Neural progenitor cell (in vitro differentiated cells): Measurements from ENCODE around the gene VAMP2. TPM values are rescaled to one million over a fixed set of nuclear protein-coding genes. Genes with fewer than 3 reads are reported as not detected.

ENCODE experiments used
- DNase-seq: peaks from one replicate; pipeline ENCODE4 v3.0.0-alpha.2; 2016; ENCODE audit warnings: low spot score
- H2AFZ ChIP-seq: fragments of 200-600 bp; sonication (generic); replicated peaks from 2 replicates; pipeline ENCODE4 v1.6.1; 2016; ENCODE audit warnings: antibody characterized with exemption
- H3F3A ChIP-seq: fragments of 200-600 bp; sonication (generic); 2 replicates; pipeline ENCODE4 v1.6.1; 2016; ENCODE audit warnings: antibody characterized with exemption, low read depth
- H3K27ac ChIP-seq: fragments of 200-600 bp; sonication (generic); 2 replicates; pipeline ENCODE4 v1.5.1; 2016; ENCODE audit warnings: mild to moderate bottlenecking
- H3K27me3 ChIP-seq: fragments of 200-600 bp; sonication (generic); 2 replicates; pipeline ENCODE4 v1.6.1; 2016; ENCODE audit warnings: mild to moderate bottlenecking, moderate library complexity
- H3K36me3 ChIP-seq: fragments of 200-600 bp; sonication (generic); 2 replicates; pipeline ENCODE4 v1.5.1; 2016
- H3K4me1 ChIP-seq: fragments of 200-600 bp; sonication (generic); 2 replicates; pipeline ENCODE4 v1.6.1; 2016; ENCODE audit warnings: mixed run types
- H3K4me2 ChIP-seq: fragments of 200-600 bp; sonication (generic); 2 replicates; pipeline ENCODE4 v1.6.1; 2016
- H3K4me3 ChIP-seq: fragments of 200-600 bp; sonication (generic); 2 replicates; pipeline ENCODE4 v1.5.1; 2016
- H3K79me2 ChIP-seq: fragments of 200-600 bp; sonication (generic); 2 replicates; pipeline ENCODE4 v1.6.1; 2016; ENCODE audit warnings: low read depth
- H3K9ac ChIP-seq: fragments of 200-600 bp; sonication (generic); 2 replicates; pipeline ENCODE4 v1.6.1; 2016
- H3K9me3 ChIP-seq: fragments of 200-600 bp; sonication (generic); 2 replicates; pipeline ENCODE4 v1.5.1; 2016; ENCODE audit warnings: low read depth
- H4K20me1 ChIP-seq: fragments of 200-600 bp; sonication (generic); 2 replicates; pipeline ENCODE4 v1.6.1; 2016; ENCODE audit warnings: low read depth
- H3K27ac Mint-ChIP-seq: 3 replicates; pipeline ENCODE4 v1.8.0; 2021; ENCODE audit warnings: mixed read lengths
- H3K27me3 Mint-ChIP-seq: 2 replicates; pipeline ENCODE4 v1.8.0; 2022; ENCODE audit warnings: low read depth, mild to moderate bottlenecking, inconsistent platforms, moderate library complexity, mixed read lengths; ENCODE audit not compliant: insufficient read depth
- H3K36me3 Mint-ChIP-seq: 3 replicates; pipeline ENCODE4 v1.8.0; 2021; ENCODE audit warnings: mixed read lengths
- H3K4me1 Mint-ChIP-seq: 3 replicates; pipeline ENCODE4 v1.8.0; 2021; ENCODE audit warnings: mixed read lengths
- H3K4me3 Mint-ChIP-seq: 3 replicates; pipeline ENCODE4 v1.8.0; 2021; ENCODE audit warnings: mild to moderate bottlenecking, moderate library complexity, mixed read lengths
- H3K9me3 Mint-ChIP-seq: 3 replicates; pipeline ENCODE4 v1.8.0; 2020; ENCODE audit warnings: mixed read lengths
- EZH2 ChIP-seq: fragments of 200-600 bp; sonication (generic); IDR thresholded peaks from 2 replicates; pipeline ENCODE4 v1.6.1; 2017; ENCODE audit warnings: antibody characterized with exemption, mild to moderate bottlenecking, moderate library complexity
- EZH2phosphoT487 ChIP-seq: fragments of 200-600 bp; sonication (generic); IDR thresholded peaks from 2 replicates; pipeline ENCODE4 v1.6.1; 2017; ENCODE audit warnings: antibody characterized with exemption
- total RNA-seq: library from RNA; depleted of rRNA; stranded (reverse); fragments of >200 nt; gene quantifications from 2 replicates; pipeline ENCODE4 v1.2.3, GENCODE V29; 2015; ENCODE audit warnings: low replicate concordance
- TF ChIP-seq, protein P1 (sequence below): fragments of 200-600 bp; sonication (generic); IDR thresholded peaks from 2 replicates; pipeline ENCODE4 v1.5.1; 2017; ENCODE audit warnings: antibody characterized with exemption, mild to moderate bottlenecking

VAMP2 gene
- total RNA-seq, 1 donor from 2014 or later, result 11.7 TPM

DNA sequence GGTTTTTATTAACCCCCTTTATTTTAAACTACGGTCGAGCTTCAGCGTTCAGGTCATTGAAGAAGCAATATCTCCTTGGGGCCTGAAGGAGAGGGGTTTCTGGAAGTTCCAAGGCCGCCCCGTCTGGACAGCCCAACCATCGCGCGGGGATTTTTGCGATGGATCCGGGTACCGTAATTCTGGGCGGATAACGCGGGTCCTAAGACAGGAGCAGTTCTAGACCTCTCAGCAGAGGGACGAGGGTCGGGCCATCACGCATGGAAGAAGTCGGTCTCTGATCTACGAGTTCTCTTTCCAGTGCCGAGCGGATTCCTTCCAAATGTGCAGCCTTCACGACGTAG, 23.7 kb upstream of the VAMP2 start:
- DNase-seq, result no peak
- no peaks in the 10 kb centered on the region for H3K9me3 Mint-ChIP-seq
- Histone ChIP-seq H3K27ac (no peak overlapping the region), H4K20me1 (peaks cover 15% of the 10 kb centered on the region), H3K36me3 (no peaks in the 10 kb centered on the region), H3K4me3 (peak overlapping the region; percentile 89), H3K27me3 (peaks cover 21% of the 10 kb centered on the region), H3K4me2 (peak overlapping the region; percentile 79), H3K9me3 (no peaks in the 10 kb centered on the region), H3F3A (peaks cover 32% of the 10 kb centered on the region), H2AFZ (peak overlapping the region; percentile 94), H3K79me2 (no peaks in the 10 kb centered on the region), H3K4me1 (peaks cover 10% of the 10 kb centered on the region), H3K9ac (no peak overlapping the region)
- H3K36me3 Mint-ChIP-seq, result no peaks in the 10 kb centered on the region
- TF ChIP-seq, protein P1, sequence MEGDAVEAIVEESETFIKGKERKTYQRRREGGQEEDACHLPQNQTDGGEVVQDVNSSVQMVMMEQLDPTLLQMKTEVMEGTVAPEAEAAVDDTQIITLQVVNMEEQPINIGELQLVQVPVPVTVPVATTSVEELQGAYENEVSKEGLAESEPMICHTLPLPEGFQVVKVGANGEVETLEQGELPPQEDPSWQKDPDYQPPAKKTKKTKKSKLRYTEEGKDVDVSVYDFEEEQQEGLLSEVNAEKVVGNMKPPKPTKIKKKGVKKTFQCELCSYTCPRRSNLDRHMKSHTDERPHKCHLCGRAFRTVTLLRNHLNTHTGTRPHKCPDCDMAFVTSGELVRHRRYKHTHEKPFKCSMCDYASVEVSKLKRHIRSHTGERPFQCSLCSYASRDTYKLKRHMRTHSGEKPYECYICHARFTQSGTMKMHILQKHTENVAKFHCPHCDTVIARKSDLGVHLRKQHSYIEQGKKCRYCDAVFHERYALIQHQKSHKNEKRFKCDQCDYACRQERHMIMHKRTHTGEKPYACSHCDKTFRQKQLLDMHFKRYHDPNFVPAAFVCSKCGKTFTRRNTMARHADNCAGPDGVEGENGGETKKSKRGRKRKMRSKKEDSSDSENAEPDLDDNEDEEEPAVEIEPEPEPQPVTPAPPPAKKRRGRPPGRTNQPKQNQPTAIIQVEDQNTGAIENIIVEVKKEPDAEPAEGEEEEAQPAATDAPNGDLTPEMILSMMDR, result peak; percentile 51
- TF ChIP-seq EZH2, result no peak
- no peak overlapping the region for H3K4me3 Mint-ChIP-seq
- H3K27ac Mint-ChIP-seq, result no peak overlapping the region
- H3K4me1 Mint-ChIP-seq, result peaks cover 18% of the 10 kb centered on the region
- peaks cover 13% of the 10 kb centered on the region for H3K27me3 Mint-ChIP-seq

DNA sequence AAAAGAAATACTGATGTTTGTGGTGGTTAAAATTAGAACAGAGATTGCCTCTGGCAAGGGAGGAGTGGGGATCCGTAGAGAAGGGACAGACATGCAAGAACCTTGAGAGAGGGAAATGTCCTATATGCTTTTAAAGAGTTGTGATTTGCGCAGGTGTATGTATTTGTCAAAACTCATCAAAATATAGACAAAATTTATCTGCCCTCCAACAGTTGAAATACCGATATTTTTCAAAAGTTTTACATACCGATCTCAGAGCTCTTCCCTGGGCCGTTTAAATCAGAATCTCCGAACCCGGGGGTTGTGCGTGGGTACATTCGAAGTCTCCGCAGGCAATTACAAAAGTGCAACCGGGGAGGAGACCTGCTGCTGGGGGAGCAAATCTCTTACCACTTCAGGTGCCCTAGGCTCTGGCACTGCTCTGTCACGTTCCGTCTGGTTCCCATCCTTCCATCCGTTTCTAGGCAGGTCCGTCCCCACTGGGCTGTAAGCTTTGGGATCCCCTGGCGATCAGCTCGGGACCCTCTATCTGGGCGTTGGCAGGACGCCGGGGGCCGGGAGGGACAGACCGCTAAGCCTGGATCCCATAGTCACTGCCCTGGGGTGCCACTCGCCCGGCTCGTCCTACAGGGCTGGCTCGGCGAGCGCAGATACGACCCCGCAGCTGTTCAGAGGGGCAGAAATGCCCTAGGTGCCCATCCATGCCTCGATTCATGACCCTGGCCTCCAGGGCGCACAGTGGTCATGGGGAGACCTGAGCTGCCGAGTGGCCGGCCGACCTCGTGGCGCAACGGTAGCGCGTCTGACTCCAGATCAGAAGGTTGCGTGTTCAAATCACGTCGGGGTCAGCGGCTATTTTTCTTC, 23.1 kb upstream of the VAMP2 start:
- DNase-seq, result peak; percentile 88
- no peak overlapping the region for H3K27ac ChIP-seq
- no peaks in the 10 kb centered on the region for H3K36me3 ChIP-seq
- no peak for TF ChIP-seq EZH2
- TF ChIP-seq EZH2phosphoT487, result no peak
- TF ChIP-seq, protein P1, result no peak
- no peaks in the 10 kb centered on the region for H3K36me3 Mint-ChIP-seq
- no peak overlapping the region for H3K4me3 Mint-ChIP-seq
- peaks cover 16% of the 10 kb centered on the region for H3K4me1 Mint-ChIP-seq
- peaks cover 10% of the 10 kb centered on the region for H3K4me1 ChIP-seq
- H4K20me1 ChIP-seq, result peaks cover 15% of the 10 kb centered on the region
- no peak overlapping the region for H3K27ac Mint-ChIP-seq
- peak overlapping the region; percentile 94 for H2AFZ ChIP-seq
- H3K27me3 Mint-ChIP-seq, result peaks cover 16% of the 10 kb centered on the region
- peak overlapping the region; percentile 89 for H3K4me3 ChIP-seq
- no peaks in the 10 kb centered on the region for H3K9me3 ChIP-seq
- peaks cover 28% of the 10 kb centered on the region for H3F3A ChIP-seq
- no peak overlapping the region for H3K9ac ChIP-seq
- H3K27me3 ChIP-seq, result peaks cover 21% of the 10 kb centered on the region
- no peaks in the 10 kb centered on the region for H3K79me2 ChIP-seq
- peak overlapping the region; percentile 79 for H3K4me2 ChIP-seq
- no peaks in the 10 kb centered on the region for H3K9me3 Mint-ChIP-seq

DNA sequence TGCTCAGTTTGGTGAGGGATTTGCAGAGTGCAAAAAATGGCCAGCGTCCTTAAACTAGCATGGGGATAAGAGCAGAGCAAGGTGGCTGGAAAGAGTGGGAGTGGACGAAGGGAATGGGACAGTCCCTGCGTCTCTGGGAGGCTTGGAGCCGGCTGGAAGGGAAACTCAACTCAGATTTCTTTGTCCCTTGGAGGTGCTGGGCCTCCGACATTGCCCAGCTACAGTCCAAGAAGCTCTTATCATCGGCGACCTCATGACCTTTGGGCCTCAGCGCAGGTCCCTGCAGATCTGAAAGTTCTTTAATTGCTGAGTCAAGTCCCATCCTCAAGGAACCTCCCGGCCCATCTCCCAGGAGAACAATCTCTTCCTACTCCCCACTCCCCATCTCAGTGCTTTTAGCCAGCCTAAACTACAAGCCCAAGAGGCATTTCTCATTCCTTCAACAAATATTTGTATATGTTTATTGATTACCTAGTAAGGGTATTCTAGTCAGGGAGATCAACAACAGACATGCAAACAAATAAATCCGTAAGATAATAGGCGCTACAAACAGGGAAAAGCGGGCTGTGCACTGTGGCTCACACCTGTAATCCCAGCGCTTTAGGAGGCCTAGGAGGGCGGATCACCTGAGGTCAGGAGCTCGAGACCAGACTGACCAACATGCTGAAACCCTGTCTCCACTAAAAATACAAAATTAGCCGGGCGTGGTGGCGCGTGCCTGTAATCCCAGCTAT, 14.4 kb upstream of the VAMP2 start:
- no peaks in the 10 kb centered on the region for H3K27me3 ChIP-seq
- no peaks in the 10 kb centered on the region for H3K36me3 ChIP-seq
- Mint-ChIP-seq H3K4me1 (peaks cover 48% of the 10 kb centered on the region), H3K27me3 (peaks cover 5% of the 10 kb centered on the region), H3K36me3 (no peaks in the 10 kb centered on the region), H3K4me3 (peak overlapping the region; percentile 91), H3K9me3 (no peaks in the 10 kb centered on the region), H3K27ac (peak overlapping the region; percentile 96)
- TF ChIP-seq, protein P1, result no peak
- TF ChIP-seq EZH2 (no peak), EZH2phosphoT487 (no peak)
- H3K79me2 ChIP-seq, result no peaks in the 10 kb centered on the region
- peak; percentile 15 for DNase-seq
- H3K4me1 ChIP-seq, result peaks cover 18% of the 10 kb centered on the region
- peak overlapping the region; percentile 55 for H2AFZ ChIP-seq
- H3K9ac ChIP-seq, result peak overlapping the region; percentile 14
- no peak overlapping the region for H3K27ac ChIP-seq
- H3F3A ChIP-seq, result peaks cover 52% of the 10 kb centered on the region
- peak overlapping the region; percentile 84 for H3K4me2 ChIP-seq
- no peaks in the 10 kb centered on the region for H4K20me1 ChIP-seq
- no peaks in the 10 kb centered on the region for H3K9me3 ChIP-seq
- peak overlapping the region; percentile 57 for H3K4me3 ChIP-seq
